PC-9 (cell line): ENCODE data around the gene MEAF6. TPM values are rescaled to one million over a fixed set of nuclear protein-coding genes. Genes with fewer than 3 reads are reported as not detected.
A peak's percentile ranks its signal among the peaks of the same experiment; 100 is the strongest.

Experiments used
- BruUV-seq: library from RNA; stranded (reverse); fragments of 400-500 nt; replicated peaks from 2 replicates; lab custom pipeline; 2021; lab: Mats Ljungman, UMichigan
- CTCF ChIA-PET: fragments of 300-600 bp; sonication (Branson Sonifier 250); formaldehyde crosslinking; loops from one replicate; lab custom pipeline; 2022; ENCODE audit warnings: antibody characterized with exemption; lab: Charles Lee
- POLR2A ChIA-PET: fragments of 300-600 bp; sonication (Branson Sonifier 250); formaldehyde crosslinking; loops from one replicate; lab custom pipeline; 2022; ENCODE audit warnings: antibody characterized with exemption; ENCODE audit not compliant: unreplicated experiment; lab: Charles Lee
- DNase-seq, 2 experiments: peaks; one replicate each; pipeline versions ENCODE4 v3.0.0 to v3.0.0-alpha.2; 2015 to 2022; ENCODE audit warnings: mixed read lengths in 1 of 2
- H2AFZ ChIP-seq: fragments of 200-600 bp; sonication (generic); 2 replicates; pipeline ENCODE4 v1.8.1; 2017; ENCODE audit warnings: antibody characterized with exemption
- H3F3A ChIP-seq: fragments of 200-600 bp; sonication (generic); 2 replicates; pipeline ENCODE4 v1.8.1; 2017; ENCODE audit warnings: antibody characterized with exemption, mild to moderate bottlenecking, low read depth; ENCODE audit not compliant: insufficient read depth
- H3K27ac ChIP-seq: fragments of 200-600 bp; sonication (generic); 2 replicates; pipeline ENCODE4 v1.6.1; 2016; ENCODE audit warnings: mixed run types
- H3K27me3 ChIP-seq: fragments of 200-600 bp; sonication (generic); 2 replicates; pipeline ENCODE4 v1.6.1; 2016; ENCODE audit warnings: low read depth, mixed run types; ENCODE audit not compliant: insufficient read depth
- H3K36me3 ChIP-seq: fragments of 200-600 bp; sonication (generic); 2 replicates; pipeline ENCODE4 v1.6.1; 2016; ENCODE audit warnings: low read depth, mixed run types
- H3K4me1 ChIP-seq: fragments of 200-600 bp; sonication (generic); replicated peaks from 2 replicates; pipeline ENCODE4 v1.6.1; 2016; ENCODE audit warnings: mixed run types; ENCODE audit not compliant: insufficient read depth
- H3K4me2 ChIP-seq: fragments of 200-600 bp; sonication (generic); 2 replicates; pipeline ENCODE4 v1.6.1; 2017; ENCODE audit warnings: mixed run types
- H3K4me3 ChIP-seq: fragments of 200-600 bp; sonication (generic); 2 replicates; pipeline ENCODE4 v1.6.1; 2016; ENCODE audit warnings: mixed run types
- H3K79me2 ChIP-seq: fragments of 200-600 bp; sonication (generic); 2 replicates; pipeline ENCODE4 v1.6.1; 2017; ENCODE audit warnings: low read depth, mixed run types
- H3K9me2 ChIP-seq: fragments of 200-600 bp; sonication (generic); 2 replicates; pipeline ENCODE4 v1.8.1; 2017; ENCODE audit warnings: mild to moderate bottlenecking; ENCODE audit not compliant: insufficient read depth
- H3K9me3 ChIP-seq: fragments of 200-600 bp; sonication (generic); 2 replicates; pipeline ENCODE4 v1.8.1; 2016; ENCODE audit warnings: low read depth; ENCODE audit not compliant: insufficient read depth
- H4K20me1 ChIP-seq: fragments of 200-600 bp; sonication (generic); 2 replicates; pipeline ENCODE4 v1.8.1; 2017; ENCODE audit not compliant: insufficient read depth
- CTCF ChIP-seq: fragments of 200-600 bp; sonication (generic); conservative IDR thresholded peaks from 2 replicates; pipeline ENCODE4 v1.6.1; 2017; ENCODE audit warnings: mixed run types, antibody characterized with exemption, mild to moderate bottlenecking, moderate library complexity
- EZH2 ChIP-seq: fragments of 200-600 bp; sonication (generic); IDR thresholded peaks from 2 replicates; pipeline ENCODE4 v1.8.0; 2017; ENCODE audit warnings: antibody characterized with exemption, low read depth
- intact Hi-C: fragments of 100-400 bp; cut with micrococcal nuclease; formaldehyde crosslinking; loops from one replicate; pipeline ENCODE4 v1.10.0; 2022; ENCODE audit not compliant: unreplicated experiment
- total RNA-seq: library from RNA; stranded (reverse); gene quantifications from 2 replicates; pipeline ENCODE4 v1.2.3, GENCODE V29; 2021

Gene MEAF6
- total RNA-seq, 1 experiment from 2014 or later = 72.3 TPM

DNA sequence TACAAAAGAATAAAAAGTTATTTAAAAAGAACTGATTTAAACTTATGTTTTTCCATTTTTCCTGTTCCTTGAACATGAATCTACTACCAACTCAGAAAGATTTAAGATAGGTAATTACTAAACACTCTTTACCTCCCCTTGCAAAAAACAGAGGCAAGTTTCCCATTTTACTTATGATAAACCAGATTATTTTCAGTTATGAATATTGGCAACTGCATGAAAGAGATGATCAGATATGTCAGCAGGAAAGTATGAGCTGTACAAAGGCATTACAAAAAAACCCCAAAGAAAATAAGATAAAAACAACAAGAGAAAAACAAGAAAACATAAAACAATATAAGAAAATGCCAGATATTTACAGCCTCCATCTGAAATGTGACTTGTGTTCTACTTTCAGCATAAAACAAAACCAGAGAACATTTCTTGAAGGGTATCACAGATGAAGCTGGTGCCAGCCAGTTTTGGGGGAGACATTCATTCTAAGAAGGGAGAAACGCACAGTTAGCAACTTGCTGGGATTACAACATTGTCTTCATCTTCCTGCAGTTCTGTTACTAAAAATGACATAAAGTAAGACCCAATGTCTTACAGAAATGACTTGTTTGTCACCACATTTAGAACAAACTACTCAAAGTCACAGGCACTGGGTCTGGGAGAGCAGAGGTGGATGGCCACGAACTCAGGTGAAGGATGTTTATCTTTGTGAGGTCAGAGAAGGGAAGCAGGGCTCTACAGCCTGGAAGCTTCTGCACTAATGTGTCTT, 21.0 kb downstream of the MEAF6 start:
- TF ChIP-seq CTCF (no peak), EZH2 (no peak)
- BruUV-seq = no TSS peak
- Histone ChIP-seq H2AFZ (no peak overlapping the region), H3F3A (peaks cover 20% of the 10 kb centered on the region), H4K20me1 (no peaks in the 10 kb centered on the region), H3K36me3 (peaks cover 8% of the 10 kb centered on the region; the same call in 1 of the 2 replicates), H3K79me2 (no peaks in the 10 kb centered on the region), H3K9me3 (no peaks in the 10 kb centered on the region), H3K4me3 (no peak overlapping the region), H3K9me2 (no peaks in the 10 kb centered on the region), H3K4me1 (peaks cover 26% of the 10 kb centered on the region), H3K27ac (no peak overlapping the region), H3K4me2 (no peak overlapping the region), H3K27me3 (no peaks in the 10 kb centered on the region)
- intact Hi-C loops = no loop called here
- ChIA-PET CTCF (no interaction called here), POLR2A (no interaction called here)
- DNase-seq = no peak

DNA sequence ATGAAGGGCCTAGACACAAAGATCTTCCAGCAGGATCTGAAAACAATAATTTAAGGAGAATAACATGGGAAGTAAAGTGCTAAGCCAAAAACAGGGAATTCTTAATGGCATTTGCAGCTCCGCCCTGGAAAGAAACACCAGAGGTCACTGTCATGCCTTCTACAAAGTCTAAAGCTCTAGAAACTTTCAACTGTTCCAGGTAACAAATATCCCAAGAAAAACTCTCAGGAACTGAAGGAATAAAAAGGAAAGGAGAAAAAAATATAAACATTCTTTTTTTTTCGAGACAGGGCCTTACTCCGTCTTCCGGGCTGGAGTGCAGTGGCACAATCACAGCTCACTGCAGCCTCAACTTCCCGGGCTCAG, 27.0 kb downstream of the MEAF6 start:
- H2AFZ ChIP-seq = no peak overlapping the region
- H3K27me3 ChIP-seq = no peaks in the 10 kb centered on the region
- peak; percentile 59; the same call in 1 of the 2 replicates for TF ChIP-seq CTCF
- no peak for TF ChIP-seq EZH2
- ChIA-PET CTCF (interaction anchor here (0.7 to 1.7 kb wide), 9 partner anchors 8 to 1370 kb away, joined by 3 to 21 read pairs (median 7); partner anchors contain the start of gene MEAF6), POLR2A (interaction anchor here (1.3 kb wide), 1 partner anchor 16 kb away, joined by 13 read pairs; no protein-coding TSS in a partner anchor)
- peaks cover 42% of the 10 kb centered on the region for H3K4me1 ChIP-seq
- H4K20me1 ChIP-seq = no peaks in the 10 kb centered on the region
- DNase-seq = no peak
- no peaks in the 10 kb centered on the region for H3K9me2 ChIP-seq
- no peak overlapping the region for H3K4me2 ChIP-seq
- H3K27ac ChIP-seq = no peak overlapping the region
- peaks cover 43% of the 10 kb centered on the region for H3F3A ChIP-seq
- no peaks in the 10 kb centered on the region for H3K9me3 ChIP-seq
- H3K4me3 ChIP-seq = no peak overlapping the region
- BruUV-seq = no TSS peak
- intact Hi-C loops = loop anchor here (1.0 kb wide), 2 partner anchors 11 to 32 kb away; no protein-coding TSS in a partner anchor
- 0 out of 2 replicates have a peak, but pooled peaks cover 4% of the 10 kb centered on the region for H3K79me2 ChIP-seq
- 0 out of 2 replicates have a peak, but pooled peaks cover 6% of the 10 kb centered on the region for H3K36me3 ChIP-seq

- no peak overlapping the region for H2AFZ ChIP-seq
- no peaks in the 10 kb centered on the region for H3K9me2 ChIP-seq
- H3F3A ChIP-seq = peaks cover 45% of the 10 kb centered on the region
- H3K4me1 ChIP-seq = peaks cover 42% of the 10 kb centered on the region
- H3K9me3 ChIP-seq = no peaks in the 10 kb centered on the region
- H3K27ac ChIP-seq = no peak overlapping the region
- CTCF ChIA-PET = interaction anchor here (0.6 to 1.7 kb wide), 11 partner anchors 8 to 203 kb away, joined by 3 to 21 read pairs (median 5); partner anchors contain the start of gene MEAF6
- no TSS peak for BruUV-seq
- H3K4me2 ChIP-seq = 0 out of 2 replicates have a peak overlapping the region, but pooled peaks have one; percentile 1
- no peaks in the 10 kb centered on the region for H4K20me1 ChIP-seq
- TF ChIP-seq CTCF = peak; percentile 100
- TF ChIP-seq EZH2 = no peak
- intact Hi-C loops = loop anchor here (1.0 kb wide), 2 partner anchors 11 to 32 kb away; no protein-coding TSS in a partner anchor
- H3K36me3 ChIP-seq = 0 out of 2 replicates have a peak, but pooled peaks cover 7% of the 10 kb centered on the region
- H3K79me2 ChIP-seq = peaks cover 6% of the 10 kb centered on the region; the same call in 1 of the 2 replicates
- H3K4me3 ChIP-seq = no peak overlapping the region
- no peaks in the 10 kb centered on the region for H3K27me3 ChIP-seq
- POLR2A ChIA-PET = interaction anchor here (0.6 to 1.3 kb wide), 3 partner anchors 9 to 321 kb away, joined by 3 to 17 read pairs (median 13); partner anchors contain the start of genes C1orf122 and YRDC
- peak; percentile 53 to 84 for DNase-seq
Observed at GRCh38 chr1:37486680-37487618, 27.6 kb downstream of the MEAF6 start.
